Chondrocyte (in vitro differentiated cells): ENCODE data around the gene OSMR. TPM values are rescaled to one million over a fixed set of nuclear protein-coding genes. Genes with fewer than 3 reads are reported as not detected.
A peak's percentile ranks its signal among the peaks of the same experiment; 100 is the strongest.

Experiments used
- DNase-seq: peaks from one replicate; pipeline ENCODE4 v3.0.0; 2021; ENCODE audit warnings: mixed read lengths, low spot score
- H3K27ac Mint-ChIP-seq: one replicate; pipeline ENCODE4 v1.8.0; 2021; ENCODE audit warnings: mild to moderate bottlenecking, moderate library complexity, mixed read lengths; ENCODE audit not compliant: unreplicated experiment
- H3K27me3 Mint-ChIP-seq: 2 replicates; pipeline ENCODE4 v1.8.0; 2021; ENCODE audit warnings: low read depth, mixed read lengths
- H3K36me3 Mint-ChIP-seq: 2 replicates; pipeline ENCODE4 v1.8.0; 2021; ENCODE audit warnings: low read depth, mixed read lengths
- H3K4me1 Mint-ChIP-seq: 2 replicates; pipeline ENCODE4 v1.8.0; 2021; ENCODE audit warnings: low read depth, mild to moderate bottlenecking, mixed read lengths
- H3K4me3 Mint-ChIP-seq: one replicate; pipeline ENCODE4 v1.8.0; 2021; ENCODE audit warnings: mild to moderate bottlenecking, moderate library complexity, mixed read lengths; ENCODE audit not compliant: unreplicated experiment
- H3K9me3 Mint-ChIP-seq: 2 replicates; pipeline ENCODE4 v1.8.0; 2021; ENCODE audit warnings: low read depth, mixed read lengths
- CTCF ChIP-seq: fragments of 200-600 bp; sonication (generic); IDR thresholded peaks from 2 replicates; pipeline ENCODE4 v1.5.0; 2021; ENCODE audit warnings: antibody characterized with exemption, mild to moderate bottlenecking, moderate library complexity
- total RNA-seq: library from RNA; stranded (reverse); gene quantifications from 3 replicates; pipeline ENCODE4 v1.2.1, GENCODE V29; 2021

The OSMR gene
- total RNA-seq, 1 donor from 2014 or later, result 43.0 TPM

GRCh38 chr5:38938973-38939372 is 93.2 kb downstream of the OSMR start:
- H3K36me3 Mint-ChIP-seq, result peaks cover 21% of the 10 kb centered on the region
- H3K4me3 Mint-ChIP-seq, result no peak overlapping the region
- peak overlapping the region; percentile 83 for H3K27ac Mint-ChIP-seq
- DNase-seq, result no peak
- H3K9me3 Mint-ChIP-seq, result no peaks in the 10 kb centered on the region
- H3K27me3 Mint-ChIP-seq, result no peaks in the 10 kb centered on the region
- no peak for TF ChIP-seq CTCF
- peaks cover 16% of the 10 kb centered on the region for H3K4me1 Mint-ChIP-seq

GRCh38 chr5:38940230-38940858 is 94.5 kb downstream of the OSMR start:
- Mint-ChIP-seq H3K36me3 (peaks cover 19% of the 10 kb centered on the region), H3K4me1 (peaks cover 16% of the 10 kb centered on the region), H3K27ac (no peak overlapping the region), H3K27me3 (no peaks in the 10 kb centered on the region), H3K4me3 (no peak overlapping the region), H3K9me3 (no peaks in the 10 kb centered on the region)
- no peak for DNase-seq
- no peak for TF ChIP-seq CTCF

GRCh38 chr5:38941912-38942311 is 96.1 kb downstream of the OSMR start:
- no peaks in the 10 kb centered on the region for H3K9me3 Mint-ChIP-seq
- H3K27me3 Mint-ChIP-seq, result no peaks in the 10 kb centered on the region
- H3K27ac Mint-ChIP-seq, result no peak overlapping the region

GRCh38 chr5:38944282-38944681 is 98.5 kb downstream of the OSMR start:
- no peak overlapping the region for H3K4me3 Mint-ChIP-seq
- no peak for DNase-seq
- no peak for TF ChIP-seq CTCF
- H3K36me3 Mint-ChIP-seq, result peaks cover 13% of the 10 kb centered on the region
- H3K27ac Mint-ChIP-seq, result no peak overlapping the region
- H3K9me3 Mint-ChIP-seq, result no peaks in the 10 kb centered on the region
- no peaks in the 10 kb centered on the region for H3K27me3 Mint-ChIP-seq
- no peaks in the 10 kb centered on the region for H3K4me1 Mint-ChIP-seq

More at GRCh38 chr5:38941912-38942311, 96.1 kb downstream of the OSMR start:
- TF ChIP-seq CTCF, result no peak
- Mint-ChIP-seq H3K4me3 (no peak overlapping the region), H3K4me1 (peaks cover 16% of the 10 kb centered on the region), H3K36me3 (peaks cover 15% of the 10 kb centered on the region)
- no peak for DNase-seq

- H3K36me3 Mint-ChIP-seq, result peaks cover 20% of the 10 kb centered on the region
- no peak for DNase-seq
- no peaks in the 10 kb centered on the region for H3K4me1 Mint-ChIP-seq
- H3K9me3 Mint-ChIP-seq, result no peaks in the 10 kb centered on the region
- no peak for TF ChIP-seq CTCF
- H3K4me3 Mint-ChIP-seq, result no peak overlapping the region
- no peak overlapping the region for H3K27ac Mint-ChIP-seq
- H3K27me3 Mint-ChIP-seq, result no peaks in the 10 kb centered on the region
Measured at GRCh38 chr5:38948501-38948900, 102.7 kb downstream of the OSMR start.
